Mesenchymal stem cell (in vitro differentiated cells and primary cell): ENCODE data around the gene UPK1B.

Source experiments
- DNase-seq: peaks from one replicate; pipeline ENCODE4 v3.0.0-alpha.2; 2013
- H2AFZ ChIP-seq: one replicate; pipeline ENCODE4 v1.6.1; 2013; ENCODE audit warnings: low read depth, mild to moderate bottlenecking, control low read depth, inconsistent platforms, low read length, moderate library complexity
- H2AK5ac ChIP-seq: 2 replicates; pipeline ENCODE4 v1.6.1; 2013; ENCODE audit warnings: low read length, moderate library complexity, mild to moderate bottlenecking, inconsistent platforms; ENCODE audit not compliant: severe bottlenecking
- H2BK120ac ChIP-seq: one replicate; pipeline ENCODE4 v1.6.1; 2013; ENCODE audit warnings: low read depth, mild to moderate bottlenecking, inconsistent platforms, low read length, moderate library complexity
- H2BK12ac ChIP-seq, 2 experiments: one replicate each; pipeline ENCODE4 v1.6.1; 2013; ENCODE audit warnings: inconsistent platforms in 2 of 2, low read length in 2 of 2, mild to moderate bottlenecking in 2 of 2, moderate library complexity in 2 of 2, control low read depth in 1 of 2
- H2BK15ac ChIP-seq: one replicate; pipeline ENCODE4 v1.6.1; 2013; ENCODE audit warnings: mild to moderate bottlenecking, low read depth, inconsistent platforms; ENCODE audit not compliant: poor library complexity, severe bottlenecking
- H2BK5ac ChIP-seq: 2 replicates; pipeline ENCODE4 v1.6.1; 2013; ENCODE audit warnings: low read depth, mild to moderate bottlenecking, low read length, control low read depth, inconsistent platforms; ENCODE audit not compliant: poor library complexity, severe bottlenecking
- H3K14ac ChIP-seq, 2 experiments: one replicate each; pipeline ENCODE4 v1.6.1; 2013; ENCODE audit warnings: inconsistent platforms in 2 of 2, low read length in 2 of 2, control low read depth in 1 of 2, mild to moderate bottlenecking in 1 of 2, moderate library complexity in 1 of 2
- H3K18ac ChIP-seq, 2 experiments: one replicate each; pipeline ENCODE4 v1.6.1; 2013; ENCODE audit warnings: inconsistent platforms in 2 of 2, low read length in 2 of 2, control low read depth in 1 of 2, low read depth in 1 of 2, mild to moderate bottlenecking in 1 of 2
- H3K23ac ChIP-seq, 2 experiments: one replicate each; pipeline ENCODE4 v1.6.1; 2013; ENCODE audit warnings: inconsistent platforms in 2 of 2, low read length in 2 of 2, mild to moderate bottlenecking in 2 of 2, moderate library complexity in 2 of 2, control low read depth in 1 of 2
- H3K27ac ChIP-seq: 2 replicates; pipeline ENCODE4 v1.5.1; 2013; ENCODE audit warnings: mild to moderate bottlenecking, moderate library complexity, low read length, control low read depth, inconsistent platforms; ENCODE audit not compliant: poor library complexity, severe bottlenecking
- H3K27me3 ChIP-seq, 2 experiments: 2 replicates each; pipeline versions ENCODE4 v1.6.1 to v1.7.0; 2013; ENCODE audit warnings: low read length in 2 of 2, mild to moderate bottlenecking in 2 of 2, moderate library complexity in 2 of 2, control low read depth in 1 of 2, inconsistent platforms in 1 of 2; ENCODE audit not compliant: control insufficient read depth in 1 of 2, insufficient read depth in 1 of 2
- H3K36me3 ChIP-seq, 2 experiments: 2 replicates each; pipeline versions ENCODE4 v1.6.1 to v1.7.0; 2013; ENCODE audit warnings: low read length in 2 of 2, control low read depth in 1 of 2, inconsistent platforms in 1 of 2, low read depth in 1 of 2, mild to moderate bottlenecking in 1 of 2; ENCODE audit not compliant: insufficient read depth in 2 of 2, control insufficient read depth in 1 of 2
- H3K4ac ChIP-seq, 2 experiments: one replicate each; pipeline ENCODE4 v1.6.1; 2013; ENCODE audit warnings: inconsistent platforms in 2 of 2, low read length in 2 of 2, mild to moderate bottlenecking in 2 of 2, moderate library complexity in 2 of 2, control low read depth in 1 of 2, low read depth in 1 of 2
- H3K4me1 ChIP-seq: 2 replicates; pipeline ENCODE4 v1.6.1; 2013; ENCODE audit warnings: low read depth, low read length, control low read depth; ENCODE audit not compliant: control insufficient read depth, insufficient read depth
- H3K4me2 ChIP-seq: 2 replicates; pipeline ENCODE4 v1.6.1; 2013; ENCODE audit warnings: low read length, mild to moderate bottlenecking, inconsistent platforms; ENCODE audit not compliant: poor library complexity, severe bottlenecking
- H3K4me3 ChIP-seq, 2 experiments: 2 replicates each; pipeline versions ENCODE4 v1.5.1 to v1.7.0; 2013; ENCODE audit warnings: low read length in 2 of 2, mild to moderate bottlenecking in 2 of 2, control low read depth in 1 of 2, low read depth in 1 of 2; ENCODE audit not compliant: insufficient read depth in 1 of 2
- H3K79me1 ChIP-seq: replicated peaks from 2 replicates; pipeline ENCODE4 v1.6.1; 2013; ENCODE audit warnings: mild to moderate bottlenecking, control low read depth, low read length, inconsistent platforms; ENCODE audit not compliant: poor library complexity, severe bottlenecking
- H3K9ac ChIP-seq: 2 replicates; pipeline ENCODE4 v1.7.0; 2013; ENCODE audit warnings: mild to moderate bottlenecking, low read length, moderate library complexity
- H3K9me3 ChIP-seq: 2 replicates; pipeline ENCODE4 v1.7.0; 2013; ENCODE audit warnings: mild to moderate bottlenecking, low read length; ENCODE audit not compliant: control insufficient read depth
- H4K8ac ChIP-seq: one replicate; pipeline ENCODE4 v1.6.1; 2013; ENCODE audit warnings: inconsistent platforms, mild to moderate bottlenecking, low read length, moderate library complexity
- H4K91ac ChIP-seq: one replicate; pipeline ENCODE4 v1.6.1; 2013; ENCODE audit warnings: mild to moderate bottlenecking, low read length, inconsistent platforms
- WGBS: methylation state at CpG from one replicate; pipeline ENCODE4 v1.1.7; 2013; ENCODE audit warnings: mixed read lengths; 5-methylcytosine and 5-hydroxymethylcytosine counted together

Gene UPK1B

GRCh38 chr3:119230745-119231144 lies 57.3 kb downstream of the UPK1B start:
- Histone ChIP-seq H4K8ac (no peak overlapping the region), H2BK15ac (no peak overlapping the region), H4K91ac (no peak overlapping the region)

GRCh38 chr3:119234610-119235009 lies 61.2 kb downstream of the UPK1B start:
- Histone ChIP-seq H3K4me1 (peaks cover 5% of the 10 kb centered on the region), H3K9ac (peak overlapping the region; percentile 71), H3K27ac (no peak overlapping the region)

More at GRCh38 chr3:119230745-119231144, 57.3 kb downstream of the UPK1B start:
- Histone ChIP-seq H2AK5ac (no peak overlapping the region), H3K4me1 (peaks cover 2% of the 10 kb centered on the region), H3K23ac (no peak overlapping the region), H3K18ac (no peak overlapping the region), H3K4me3 (no peak overlapping the region), H2BK120ac (no peak overlapping the region), H2BK12ac (no peak overlapping the region), H3K4me2 (no peak overlapping the region), H3K9ac (no peak overlapping the region), H3K79me1 (peaks cover 36% of the 10 kb centered on the region), H3K36me3 (peaks cover 33 to 75% of the 10 kb centered on the region in 2 experiments), H2BK5ac (no peak overlapping the region), H3K4ac (no peak overlapping the region), H3K9me3 (no peaks in the 10 kb centered on the region), H2AFZ (no peak overlapping the region), H3K27ac (no peak overlapping the region), H3K27me3 (no peaks in the 10 kb centered on the region), H3K14ac (no peak overlapping the region)
- DNase-seq, result no peak

GRCh38 chr3:119235151-119235550 lies 61.8 kb downstream of the UPK1B start:
- Histone ChIP-seq H3K36me3 (peaks cover 12 to 43% of the 10 kb centered on the region in 2 experiments), H2AFZ (no peak overlapping the region), H3K79me1 (peaks cover 17% of the 10 kb centered on the region), H3K4me2 (no peak overlapping the region), H3K23ac (no peak overlapping the region), H3K9me3 (no peaks in the 10 kb centered on the region), H2AK5ac (no peak overlapping the region), H3K14ac (no peak overlapping the region), H4K91ac (no peak overlapping the region), H2BK12ac (no peak overlapping the region), H3K27ac (peak overlapping the region; percentile 52), H3K4me1 (peaks cover 5% of the 10 kb centered on the region), H3K18ac (no peak overlapping the region), H2BK5ac (no peak overlapping the region), H3K4ac (no peak overlapping the region), H3K27me3 (no peaks in the 10 kb centered on the region), H4K8ac (no peak overlapping the region), H2BK15ac (no peak overlapping the region), H3K4me3 (peak overlapping the region in 1 of 2 experiments; percentile 15), H2BK120ac (no peak overlapping the region), H3K9ac (peak overlapping the region; percentile 71)
- 29% methylated on average over 1 of the region's 1 CpG for WGBS
- DNase-seq, result peak; percentile 27

More at GRCh38 chr3:119234610-119235009, 61.2 kb downstream of the UPK1B start:
- Histone ChIP-seq H2AFZ (no peak overlapping the region), H4K91ac (no peak overlapping the region), H3K23ac (no peak overlapping the region), H2BK120ac (no peak overlapping the region), H3K36me3 (peaks cover 15 to 48% of the 10 kb centered on the region in 2 experiments), H3K18ac (no peak overlapping the region), H3K9me3 (no peaks in the 10 kb centered on the region), H3K27me3 (no peaks in the 10 kb centered on the region), H3K4me3 (no peak overlapping the region), H2BK12ac (no peak overlapping the region), H3K4ac (no peak overlapping the region), H2BK15ac (no peak overlapping the region), H3K79me1 (peaks cover 20% of the 10 kb centered on the region), H4K8ac (no peak overlapping the region), H3K14ac (no peak overlapping the region), H3K4me2 (no peak overlapping the region), H2AK5ac (no peak overlapping the region), H2BK5ac (no peak overlapping the region)
- WGBS, result no CpG with 5 or more reads among the region's 1 CpG
- no peak for DNase-seq

GRCh38 chr3:119236756-119237155 lies 63.4 kb downstream of the UPK1B start:
- Histone ChIP-seq H3K36me3 (peaks cover 8 to 31% of the 10 kb centered on the region in 2 experiments), H3K18ac (no peak overlapping the region), H3K9me3 (no peaks in the 10 kb centered on the region), H3K23ac (no peak overlapping the region), H3K27ac (no peak overlapping the region), H3K79me1 (peaks cover 14% of the 10 kb centered on the region), H2AK5ac (no peak overlapping the region), H3K27me3 (no peaks in the 10 kb centered on the region), H3K14ac (no peak overlapping the region), H3K4ac (no peak overlapping the region), H2BK15ac (no peak overlapping the region), H2BK120ac (no peak overlapping the region), H3K4me1 (peaks cover 5% of the 10 kb centered on the region), H4K91ac (no peak overlapping the region), H3K4me3 (no peak overlapping the region), H3K4me2 (no peak overlapping the region), H4K8ac (no peak overlapping the region), H2AFZ (no peak overlapping the region), H3K9ac (no peak overlapping the region), H2BK5ac (no peak overlapping the region), H2BK12ac (no peak overlapping the region)
- no peak for DNase-seq
- WGBS, result 98% methylated on average over 5 of the region's 7 CpGs
